GM18873 (cell line): ENCODE data around the gene FAM184B.

Source experiments
- ATAC-seq: cut with Tn5 transposase; IDR thresholded peaks from one replicate; pipeline ENCODE4 v1.9.1; 2021; ENCODE audit warnings: mild to moderate bottlenecking, moderate library complexity, moderate number of reproducible peaks; ENCODE audit not compliant: unreplicated experiment, low FRiP score

The FAM184B gene

GRCh38 chr4:17778431-17778830 is 3.0 kb downstream of the FAM184B start:
- ATAC-seq: no peak

GRCh38 chr4:17773135-17773698 is 8.2 kb downstream of the FAM184B start:
- no peak for ATAC-seq

GRCh38 chr4:17771284-17771908 is 10.0 kb downstream of the FAM184B start:
- no peak for ATAC-seq

- ATAC-seq: no peak
Measured at GRCh38 chr4:17770845-17771244, 10.6 kb downstream of the FAM184B start.

- ATAC-seq: no peak
Measured at GRCh38 chr4:17769406-17770174, 11.8 kb downstream of the FAM184B start.

GRCh38 chr4:17766826-17767458 is 14.5 kb downstream of the FAM184B start:
- no peak for ATAC-seq

GRCh38 chr4:17765514-17766286 is 15.7 kb downstream of the FAM184B start:
- ATAC-seq: no peak

GRCh38 chr4:17763931-17764330 is 17.5 kb downstream of the FAM184B start:
- no peak for ATAC-seq

- ATAC-seq: no peak
Measured at GRCh38 chr4:17763416-17763815, 18.0 kb downstream of the FAM184B start.

- no peak for ATAC-seq
Measured at GRCh38 chr4:17762726-17763125, 18.7 kb downstream of the FAM184B start.

GRCh38 chr4:17761062-17761461 is 20.4 kb downstream of the FAM184B start:
- no peak for ATAC-seq

- no peak for ATAC-seq
Measured at GRCh38 chr4:17760626-17761025, 20.8 kb downstream of the FAM184B start.

GRCh38 chr4:17758485-17758884 is 22.9 kb downstream of the FAM184B start:
- ATAC-seq: no peak

- no peak for ATAC-seq
Measured at GRCh38 chr4:17757621-17758020, 23.8 kb downstream of the FAM184B start.

- ATAC-seq: no peak
Measured at GRCh38 chr4:17753646-17754045, 27.8 kb downstream of the FAM184B start.

- no peak for ATAC-seq
Measured at GRCh38 chr4:17740702-17741101, 40.7 kb downstream of the FAM184B start.

- ATAC-seq: no peak
Measured at GRCh38 chr4:17736484-17736883, 44.9 kb downstream of the FAM184B start.

GRCh38 chr4:17726911-17727310 is 54.5 kb downstream of the FAM184B start:
- ATAC-seq: no peak

- ATAC-seq: no peak
Measured at GRCh38 chr4:17723648-17724047, 57.8 kb downstream of the FAM184B start.

GRCh38 chr4:17722356-17722700 is 59.1 kb downstream of the FAM184B start:
- no peak for ATAC-seq
